ENCODE measurements around the gene SRC.

The SRC gene

GRCh38 chr20:37350649-37351574 lies 5.0 kb downstream of the SRC start:
- no peak for DNase-seq (ENCODE audit: low spot score)

- no peak for DNase-seq (ENCODE audit: low spot score)
Measured at GRCh38 chr20:37351689-37352607, 6.0 kb downstream of the SRC start.

- DNase-seq (ENCODE audit: low spot score), result no peak
Measured at GRCh38 chr20:37352608-37352980, 6.7 kb downstream of the SRC start.

DNA sequence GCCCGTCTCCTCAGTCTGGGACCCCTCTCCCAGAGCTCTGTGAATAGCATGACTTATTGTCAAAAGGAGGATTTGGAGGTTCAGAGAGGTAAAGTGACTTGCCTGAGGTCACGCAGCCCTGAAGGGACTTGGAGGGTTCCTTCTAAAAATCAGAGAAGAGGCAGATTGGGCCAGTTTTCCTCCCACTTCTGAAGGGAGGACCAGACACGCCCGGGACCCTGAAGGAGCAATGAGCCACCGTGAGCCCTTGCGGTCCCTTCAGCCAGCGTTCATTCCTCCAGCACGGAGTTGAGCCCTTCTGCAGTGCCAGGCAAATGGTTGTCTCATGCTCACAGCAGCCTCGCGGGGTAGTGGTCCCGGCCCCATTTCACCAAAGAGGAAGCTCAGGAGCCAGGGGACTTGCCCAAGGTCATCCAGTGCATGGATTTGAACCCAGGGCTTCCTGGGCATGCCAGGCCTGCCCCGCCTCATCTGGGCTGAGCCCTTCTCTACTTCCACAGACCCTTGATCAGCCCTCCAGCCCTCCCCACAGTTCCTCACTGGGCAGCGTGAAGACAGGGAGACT lies 7.4 kb downstream of the SRC start:
- DNase-seq (ENCODE audit: low spot score), result no peak

DNA sequence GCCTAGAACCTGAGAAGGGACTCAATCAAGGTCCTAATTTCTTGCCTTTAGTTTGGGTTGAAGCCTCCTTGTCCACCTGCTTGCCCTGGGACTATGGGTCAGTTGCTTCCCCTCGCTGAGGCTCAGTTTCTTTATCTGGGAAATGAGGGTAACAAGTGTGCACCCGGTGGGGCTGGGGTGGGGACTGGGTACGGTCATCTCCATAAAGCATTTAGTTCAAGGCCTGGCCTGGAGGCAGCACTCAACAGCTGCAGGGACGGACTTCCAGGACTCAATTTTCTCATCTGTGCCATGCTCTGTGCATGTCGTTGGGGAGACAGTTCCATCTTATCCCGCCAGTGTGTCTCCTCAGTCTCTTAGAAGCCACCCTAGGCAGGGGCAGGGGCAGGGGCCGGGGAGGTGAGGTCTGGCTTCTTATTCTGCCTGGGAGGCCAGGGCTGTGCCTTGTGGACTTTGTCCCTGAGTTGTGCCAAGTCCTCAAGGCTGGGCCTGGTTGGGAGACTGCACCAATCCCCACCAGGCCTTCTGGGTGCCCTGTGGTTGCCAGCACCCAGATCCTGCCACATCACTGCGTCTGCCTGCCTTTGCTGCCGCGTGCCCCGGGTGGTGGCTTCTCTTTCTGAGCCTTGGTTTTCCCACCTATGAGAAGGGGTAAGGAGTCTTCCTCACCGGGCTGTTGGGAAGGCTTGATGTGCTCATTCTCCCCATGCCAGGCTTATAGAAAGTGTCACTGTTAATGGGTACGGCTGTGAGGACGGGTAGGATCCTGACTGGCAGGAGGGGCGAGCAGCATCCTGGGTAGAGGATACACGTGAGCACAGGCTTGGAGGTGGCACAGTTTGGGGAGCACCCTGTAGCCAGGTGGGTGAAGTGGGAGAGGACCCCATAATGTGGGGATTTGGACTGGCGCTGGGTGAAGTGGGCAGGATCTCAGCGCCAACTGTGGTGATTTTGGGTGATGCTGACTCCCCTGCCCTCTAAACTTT lies 8.6 kb downstream of the SRC start:
- DNase-seq (ENCODE audit: low spot score), result no peak

DNA sequence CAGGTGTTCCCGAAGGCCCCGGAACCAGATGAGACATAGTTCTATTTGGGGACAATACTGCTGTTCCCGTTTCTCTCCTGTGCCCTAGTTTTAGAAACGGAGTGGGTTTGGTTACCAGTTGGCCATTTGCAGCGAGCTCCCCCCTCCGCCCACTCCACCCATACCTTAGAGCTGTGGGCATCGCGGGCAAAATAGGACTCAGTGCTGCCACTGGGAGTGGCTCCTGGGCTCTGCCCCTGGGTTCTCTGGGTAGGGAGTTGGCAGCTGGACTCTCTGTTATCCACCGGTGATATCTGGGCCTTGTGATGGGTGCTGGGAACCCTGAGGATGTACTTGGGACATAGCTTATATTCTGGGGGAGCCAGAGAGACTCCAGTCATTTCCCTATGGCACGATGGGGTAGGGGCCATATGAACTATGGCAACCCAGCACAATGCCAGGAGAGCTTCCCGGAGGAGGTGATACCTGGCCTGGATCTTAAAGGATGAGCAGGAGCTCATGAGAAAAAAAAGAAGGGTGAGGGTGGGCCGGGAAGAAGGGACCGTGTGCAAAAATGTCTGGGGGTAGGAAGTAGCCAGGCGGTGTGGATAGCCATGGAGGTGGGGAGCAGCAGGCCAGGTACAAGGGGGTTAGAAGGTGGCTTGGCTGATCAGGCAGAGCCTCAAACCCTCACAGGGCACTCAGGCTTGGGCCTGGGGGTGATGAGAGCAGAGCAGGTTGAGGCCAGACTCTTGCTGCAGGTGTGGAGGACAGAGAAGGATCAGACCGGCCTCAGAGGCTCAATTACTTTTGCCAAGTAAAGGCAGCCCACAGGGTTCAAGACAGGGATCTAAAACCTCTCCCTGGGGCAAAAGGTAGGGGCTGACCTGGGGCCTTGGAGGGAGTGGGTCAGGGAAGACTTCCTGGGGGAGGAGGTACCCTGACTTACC lies 9.6 kb downstream of the SRC start:
- no peak for DNase-seq (ENCODE audit: low spot score)

GRCh38 chr20:37356387-37356786 lies 10.4 kb downstream of the SRC start:
- peak; percentile 71 for DNase-seq (ENCODE audit: low spot score)

DNA sequence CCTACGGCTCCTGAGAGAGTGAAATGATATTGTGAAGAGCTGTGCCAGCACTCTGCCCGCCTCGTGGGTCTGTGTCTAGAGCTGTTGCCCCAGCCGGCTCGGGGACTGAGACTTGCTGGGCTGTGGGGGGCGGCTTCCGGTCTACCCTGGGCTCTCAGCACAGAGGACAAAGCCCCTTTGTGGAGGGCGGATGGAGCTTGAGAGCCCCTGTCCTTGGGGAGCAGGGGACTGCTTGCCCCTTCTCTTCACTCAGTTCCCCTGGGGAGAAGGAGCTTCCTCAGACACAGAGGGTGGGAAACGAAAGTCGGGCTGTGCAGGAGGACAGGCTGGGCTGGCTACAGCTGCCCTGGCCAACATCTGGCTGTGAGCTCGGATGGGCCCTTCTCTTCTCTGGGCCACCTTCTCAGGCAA lies 11.0 kb downstream of the SRC start:
- DNase-seq (ENCODE audit: low spot score), result no peak

DNA sequence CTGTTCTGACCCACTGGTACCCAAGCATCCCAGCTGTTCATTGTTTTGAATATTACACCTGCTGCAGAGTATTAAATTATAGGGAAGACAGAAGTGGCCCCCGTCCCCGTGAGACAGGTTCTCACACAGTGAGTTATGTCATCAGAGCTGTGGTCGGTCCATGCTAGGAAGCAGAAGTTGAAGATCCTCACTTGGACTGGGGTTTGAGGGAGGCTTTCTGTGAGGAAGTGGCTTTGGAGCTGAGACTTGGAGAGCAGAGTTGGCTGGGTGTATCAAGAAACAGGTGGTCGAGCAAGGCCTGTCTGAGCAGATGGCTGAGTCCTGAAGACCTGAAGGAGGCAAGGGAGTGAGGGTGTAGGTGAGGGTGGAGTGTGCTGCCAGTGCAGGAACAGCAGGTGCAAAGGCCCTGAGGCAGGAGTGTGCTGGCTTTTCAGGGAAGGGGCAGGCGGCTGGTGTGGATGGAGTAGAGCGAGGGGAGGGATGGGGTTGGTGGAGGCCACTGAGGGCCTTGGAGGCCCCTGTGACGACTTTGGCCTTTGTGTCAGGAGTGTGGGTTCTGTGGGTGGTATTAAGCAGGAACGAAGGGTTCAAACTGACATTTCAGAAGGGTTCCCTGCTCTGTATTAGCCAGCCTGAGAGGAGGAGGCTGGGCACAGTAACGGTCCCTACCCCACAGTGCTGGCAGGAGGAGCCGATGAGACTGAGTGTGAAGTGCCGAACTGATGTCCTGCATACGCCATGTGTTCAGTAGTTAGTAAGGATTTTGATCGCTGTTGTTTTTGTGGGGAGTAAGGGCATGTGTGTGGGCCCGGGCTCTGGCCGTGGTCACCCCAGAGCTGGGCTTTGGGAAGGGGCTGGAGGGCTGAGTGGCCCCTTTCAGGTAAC lies 11.8 kb downstream of the SRC start:
- DNase-seq (ENCODE audit: low spot score), result no peak

- DNase-seq (ENCODE audit: low spot score), result peak; percentile 51
Measured at GRCh38 chr20:37358366-37359150, 12.6 kb downstream of the SRC start.

DNA sequence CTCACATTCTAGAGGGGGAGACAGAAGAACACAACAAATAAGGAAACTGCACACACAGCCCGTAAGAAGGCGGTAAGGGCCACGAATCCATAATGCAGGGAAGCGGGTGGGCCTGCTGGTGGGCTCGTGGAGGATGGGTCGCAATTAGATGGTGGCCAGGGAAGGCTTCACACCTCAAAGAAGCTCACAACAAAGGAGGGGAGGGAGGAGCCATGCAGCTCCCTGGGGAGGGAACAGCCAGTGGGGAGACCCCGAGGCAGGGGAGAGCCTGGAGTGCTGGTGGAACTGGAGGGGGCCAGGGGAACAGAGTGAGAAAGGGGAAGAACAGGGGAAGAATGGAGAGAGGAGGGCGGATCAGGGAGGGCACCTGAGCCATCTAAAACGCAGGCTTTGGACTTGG lies 13.4 kb downstream of the SRC start:
- no peak for DNase-seq (ENCODE audit: low spot score)

GRCh38 chr20:37359836-37360235 lies 13.9 kb downstream of the SRC start:
- no peak for DNase-seq (ENCODE audit: low spot score)

- DNase-seq (ENCODE audit: low spot score), result no peak
Measured at GRCh38 chr20:37360391-37361115, 14.6 kb downstream of the SRC start.

GRCh38 chr20:37361336-37361735 lies 15.4 kb downstream of the SRC start:
- DNase-seq (ENCODE audit: low spot score), result no peak

- DNase-seq (ENCODE audit: low spot score), result no peak
Measured at GRCh38 chr20:37362231-37362792, 16.4 kb downstream of the SRC start.

DNA sequence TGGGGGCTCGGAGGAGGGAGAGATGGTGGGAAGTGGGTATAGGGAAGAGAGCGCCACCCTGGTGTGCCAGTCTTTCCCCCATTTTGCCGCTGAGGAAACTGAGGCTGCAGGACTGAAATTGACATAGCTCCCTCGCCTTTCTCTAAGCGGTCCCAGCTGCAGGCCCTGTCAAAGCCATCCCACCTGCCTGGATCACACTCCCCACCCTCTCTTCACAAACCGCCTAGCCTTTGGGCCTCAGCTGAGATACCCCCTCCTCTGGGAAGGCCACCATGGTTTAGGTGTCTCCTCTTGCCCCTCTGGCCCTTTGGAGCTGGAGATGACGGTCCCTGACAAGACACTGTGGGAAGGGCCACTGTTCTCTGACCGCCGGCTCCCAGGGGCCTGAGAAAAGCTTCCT lies 16.9 kb downstream of the SRC start:
- DNase-seq (ENCODE audit: low spot score), result no peak

- no peak for DNase-seq (ENCODE audit: low spot score)
Measured at GRCh38 chr20:37363221-37364012, 17.5 kb downstream of the SRC start.
